Measurements from ENCODE around the gene SLC5A12.
"Not testable (repeated sequence)": the region's sequence is repeated elsewhere in the genome, so short reads cannot be mapped to it uniquely, and the experiment has no call there.

SLC5A12 gene

DNA sequence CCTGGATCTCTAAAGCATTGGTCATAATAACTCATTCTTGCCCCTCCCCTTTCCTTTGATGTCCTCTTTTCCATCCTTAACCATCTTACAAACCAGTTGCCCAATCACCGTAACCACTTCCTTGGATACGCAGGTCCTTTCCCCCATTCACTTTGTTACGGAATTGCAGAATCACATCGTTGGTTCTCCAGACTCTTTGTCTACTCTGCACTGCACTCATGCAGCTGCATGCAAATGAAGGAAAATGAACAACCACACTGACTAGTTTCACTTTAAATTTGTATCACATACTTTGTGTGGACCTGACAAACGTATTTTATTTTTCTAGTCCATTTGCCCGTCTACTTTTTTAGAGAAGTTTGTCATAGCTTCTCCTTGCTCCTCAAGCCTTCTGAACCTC, 69.9 kb downstream of the SLC5A12 start:
- DNase-seq (ENCODE audit: low spot score), result no peak

- peak; percentile 45 for DNase-seq (ENCODE audit: low spot score)
Observed at GRCh38 chr11:26649884-26650283, 72.0 kb downstream of the SLC5A12 start.

- not testable (repeated sequence) for DNase-seq (ENCODE audit: low spot score)
Observed at GRCh38 chr11:26643314-26643713, 78.5 kb downstream of the SLC5A12 start.

DNA sequence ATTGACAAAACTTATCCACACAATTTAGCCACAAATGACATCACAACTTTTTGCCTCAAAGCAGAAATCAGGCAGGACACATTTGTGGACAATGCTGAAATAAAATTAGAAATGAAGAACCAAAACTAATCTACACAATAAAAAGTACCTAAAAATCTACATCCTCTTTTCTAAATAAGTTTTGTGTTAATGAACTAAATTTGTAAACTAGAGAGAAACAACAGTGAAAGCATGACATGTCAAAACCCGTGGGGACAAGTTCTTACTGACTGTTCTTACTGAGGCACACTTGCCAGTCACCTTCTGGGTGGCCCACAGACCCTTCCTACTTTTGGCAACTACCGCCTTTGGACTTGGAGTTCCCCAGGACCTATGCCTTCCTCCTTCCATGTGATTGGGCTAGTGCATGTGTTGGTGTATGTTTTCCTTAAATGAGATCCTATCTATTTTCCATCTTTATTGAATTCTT, 89.1 kb downstream of the SLC5A12 start:
- DNase-seq (ENCODE audit: low spot score), result no peak

GRCh38 chr11:26626346-26626745, 95.5 kb downstream of the SLC5A12 start:
- DNase-seq (ENCODE audit: low spot score), result no peak

DNA sequence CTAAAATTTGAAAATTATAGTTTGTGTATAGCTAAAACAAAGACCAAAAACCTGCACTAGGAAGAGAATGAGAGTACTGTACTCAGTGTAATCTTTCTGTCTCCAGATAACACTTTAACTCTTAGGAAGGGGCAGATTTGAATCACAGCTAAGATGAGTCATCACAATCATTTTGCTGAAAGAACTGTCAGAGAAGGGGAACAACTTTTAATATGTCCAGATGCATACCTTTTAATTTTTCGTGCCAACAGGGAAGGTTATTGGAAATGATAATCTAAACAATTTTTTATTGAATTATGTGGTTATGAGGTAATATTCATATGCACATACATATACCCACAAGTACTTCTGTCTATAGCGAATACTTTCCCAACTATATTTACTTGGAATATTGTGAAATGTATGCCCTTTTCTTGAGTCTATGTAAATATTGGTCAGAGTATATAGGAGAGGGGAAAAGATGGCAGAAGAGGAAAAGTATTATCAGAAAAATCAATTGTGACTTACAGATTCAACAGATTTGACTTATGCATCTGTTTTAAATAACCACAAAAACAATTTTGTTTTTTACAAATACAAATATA, 98.7 kb downstream of the SLC5A12 start:
- DNase-seq (ENCODE audit: low spot score), result no peak

DNA sequence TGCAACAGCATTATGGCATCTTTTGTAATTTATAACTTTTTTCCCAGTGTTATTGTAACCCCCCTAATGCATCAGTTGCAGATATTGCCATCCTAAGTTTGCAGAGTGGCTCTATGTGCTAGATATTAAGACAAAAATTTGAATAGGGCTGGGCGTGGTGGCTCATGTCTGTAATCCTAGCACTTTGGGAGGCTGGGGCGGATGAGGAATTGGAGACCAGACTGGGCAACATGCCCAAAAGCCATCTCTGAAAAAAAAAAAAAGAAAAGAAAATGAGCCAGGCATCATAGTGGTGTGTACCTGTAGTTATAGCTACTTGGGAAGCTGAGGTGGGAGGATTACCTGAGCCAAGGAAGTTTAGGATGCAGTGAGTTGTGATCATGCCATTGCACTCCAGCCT, 99.7 kb downstream of the SLC5A12 start:
- DNase-seq (ENCODE audit: low spot score), result no peak

DNA sequence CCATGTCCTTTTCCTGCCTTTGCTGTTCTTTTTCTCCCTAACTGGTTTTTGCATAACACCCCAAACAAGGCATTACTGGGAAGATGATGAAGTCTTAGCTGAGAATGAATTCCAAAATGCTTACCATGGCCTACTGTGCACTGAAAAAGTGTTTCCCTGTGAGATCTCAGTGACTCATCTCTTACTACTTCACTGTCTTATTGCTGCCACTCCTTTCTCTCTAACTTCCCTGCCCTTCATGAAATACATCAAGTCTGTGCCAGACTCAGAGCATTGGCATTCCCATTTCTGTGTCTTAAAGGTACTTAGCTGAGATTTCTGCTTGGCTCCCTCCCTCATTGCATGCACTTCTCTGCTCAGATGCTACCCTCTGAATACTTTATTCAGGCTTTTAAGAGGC, 100.7 kb downstream of the SLC5A12 start:
- DNase-seq (ENCODE audit: low spot score), result no peak

- no peak for DNase-seq (ENCODE audit: low spot score)
Observed at GRCh38 chr11:26620282-26621045, 101.4 kb downstream of the SLC5A12 start.

- no peak for DNase-seq (ENCODE audit: low spot score)
Observed at GRCh38 chr11:26618441-26618840, 103.4 kb downstream of the SLC5A12 start.

Data from germinal center (tissue), 1 donor.